D721Med (cell line): ENCODE measurements around the gene DCDC2C.

ENCODE experiments used
- DNase-seq: peaks from one replicate; pipeline ENCODE4 v3.0.0; 2011; ENCODE audit warnings: low spot score; ENCODE audit not compliant: insufficient read length
- FAIRE-seq: peaks from 2 replicates; lab custom pipeline; 2011; peaks lifted over from hg19 to GRCh38; lab: Jason Lieb, UNC
- CTCF ChIP-seq: IDR thresholded peaks from 2 replicates; pipeline ENCODE4 v1.5.1; 2012; ENCODE audit warnings: mild to moderate bottlenecking, control low read depth; ENCODE audit not compliant: insufficient read depth; ENCODE audit errors: missing control alignments

Gene DCDC2C

DNA sequence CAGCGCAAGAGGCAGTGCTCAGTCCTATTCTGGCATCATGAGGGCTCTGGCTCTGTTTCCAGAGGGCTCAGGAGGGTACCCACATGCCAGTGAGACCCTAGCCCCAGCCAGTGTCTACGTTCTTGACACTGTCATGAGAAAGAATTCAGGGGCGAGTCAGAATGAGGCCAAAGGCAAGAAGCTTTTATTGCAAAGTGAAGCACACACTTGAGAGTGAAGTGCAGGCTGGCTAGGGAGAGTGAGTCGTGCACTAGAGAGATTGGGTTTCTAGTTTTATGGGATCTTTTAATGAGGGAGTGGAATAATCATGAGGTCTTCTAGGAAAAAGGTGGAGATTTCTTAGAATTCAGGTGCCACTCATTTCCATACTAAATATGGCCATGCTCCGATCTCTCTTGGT is 164.1 kb downstream of the DCDC2C start:
- no peak for TF ChIP-seq CTCF
- no peak for FAIRE-seq
- DNase-seq, result no peak

- FAIRE-seq, result no peak
These were observed 164.8 kb downstream of the DCDC2C start for GRCh38 chr2:3868012-3868805.

GRCh38 chr2:3870222-3870621 is 166.8 kb downstream of the DCDC2C start:
- no peak for TF ChIP-seq CTCF
- DNase-seq (no peak), FAIRE-seq (no peak)

More at GRCh38 chr2:3868012-3868805, 164.8 kb downstream of the DCDC2C start:
- DNase-seq, result no peak
- TF ChIP-seq CTCF, result no peak

DNA sequence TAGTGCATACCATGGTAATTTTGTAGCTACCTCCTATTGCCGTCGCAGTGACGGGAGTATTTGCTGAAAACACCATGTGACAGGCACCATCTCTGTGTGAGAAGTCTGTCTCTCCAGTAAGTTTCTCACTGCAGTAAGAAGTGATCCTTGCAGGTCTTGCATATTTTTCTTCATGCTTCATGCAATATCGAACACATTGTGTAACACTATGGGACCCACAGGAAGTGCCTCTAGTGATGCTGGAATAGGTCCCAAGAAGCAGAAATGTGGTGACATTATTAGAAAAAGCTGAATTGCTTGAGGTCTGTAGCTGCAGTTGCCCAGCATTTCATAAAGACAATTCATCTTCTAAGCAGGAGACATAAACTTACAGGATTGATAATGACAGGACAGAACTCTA is 167.6 kb downstream of the DCDC2C start:
- TF ChIP-seq CTCF, result no peak
- DNase-seq, result no peak
- FAIRE-seq, result no peak

GRCh38 chr2:3872451-3872850 is 169.1 kb downstream of the DCDC2C start:
- FAIRE-seq (no peak), DNase-seq (no peak)
- no peak for TF ChIP-seq CTCF

DNA sequence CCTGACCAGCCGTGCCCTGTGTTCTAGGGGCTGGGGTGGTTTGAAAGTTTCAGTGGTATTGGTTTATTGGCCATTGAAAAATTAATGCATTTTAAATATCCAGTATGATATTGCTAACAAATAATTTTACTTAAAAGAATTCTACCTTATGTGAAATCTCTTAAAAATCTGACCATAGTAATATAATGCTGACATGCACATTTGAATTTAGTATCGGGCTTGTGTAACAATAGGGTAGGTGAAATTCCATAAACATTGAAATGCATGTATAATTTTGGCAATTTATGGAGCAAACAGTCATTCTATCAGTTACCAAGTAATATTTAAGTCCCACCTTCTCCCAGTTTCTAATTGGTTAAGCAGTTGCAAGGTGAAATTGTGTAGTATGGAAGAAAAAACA is 170.5 kb downstream of the DCDC2C start:
- FAIRE-seq (no peak), DNase-seq (no peak)
- TF ChIP-seq CTCF, result no peak

DNA sequence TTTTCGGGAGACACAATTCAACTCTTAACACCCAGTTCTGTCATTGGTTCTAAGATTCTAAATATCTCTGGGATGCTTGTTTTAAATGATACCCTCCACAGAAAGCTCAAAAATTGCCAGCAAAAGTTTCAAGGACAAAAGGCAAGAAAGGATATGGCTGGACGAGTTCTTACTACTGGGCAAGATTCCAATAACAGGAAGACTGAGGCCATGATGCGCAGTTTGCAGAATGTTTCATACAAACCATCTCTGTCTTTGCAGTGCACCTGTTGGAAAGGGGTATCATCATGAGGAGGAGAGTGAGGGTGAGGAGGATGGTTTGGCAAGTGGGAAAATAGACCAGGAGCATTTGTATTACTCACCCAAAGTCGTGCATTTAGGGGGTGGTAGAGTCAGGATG is 172.8 kb downstream of the DCDC2C start:
- DNase-seq (no peak), FAIRE-seq (no peak)
- no peak for TF ChIP-seq CTCF
